Measurements from ENCODE around the gene LSS. TPM values are rescaled to one million over a fixed set of nuclear protein-coding genes. Genes with fewer than 3 reads are reported as not detected.

Gene LSS
- total and polyA plus RNA-seq, 10 of the 15 experiments (the other 5 are each of a cell fraction or from before 2014, with no cell fraction given) = 2.9 to 82.4 (median 27.5) TPM

GRCh38 chr21:46255166-46255565 lies 26.6 kb upstream of the LSS start:
- H3K9me3 ChIP-seq (replicated peaks; ENCODE audit: control insufficient read depth, insufficient read depth, low read length) = no peaks in the 10 kb centered on the region; the same call in 2 of the 3 replicates
- ChIA-PET SMC1A (ENCODE audit: uncharacterized antibody, unreplicated experiment) (interaction anchor here (0.9 to 1.4 kb wide), 2 partner anchors 19 to 21 kb away, joined by 3 to 4 read pairs; no protein-coding TSS in a partner anchor), RAD21 (ENCODE audit: unreplicated experiment) (interaction anchor here (2.5 to 3.5 kb wide), 2 partner anchors 27 to 31 kb away, joined by 8 to 19 read pairs; partner anchors contain the start of genes LSS, MCM3AP and YBEY), POLR2A (no interaction called here), CTCF (interaction anchor here (1.6 to 6.3 kb wide), 2 partner anchors 25 to 30 kb away, joined by 3 to 59 read pairs; partner anchors contain the start of gene LSS)
- H3K27ac ChIP-seq (ENCODE audit: control insufficient read depth, insufficient read depth) = peak overlapping the region; percentile 55; the same call in 1 of the 2 replicates
- no peak overlapping the region for H3K4me3 ChIP-seq
- intact Hi-C loops (cut with micrococcal nuclease; ENCODE audit: unreplicated experiment) = loop anchor here (2.0 kb wide), 1 partner anchor 30 kb away; the partner anchor contains the start of gene MCM3AP
- peaks cover 14% of the 10 kb centered on the region for H3K4me1 ChIP-seq (ENCODE audit: control insufficient read depth, insufficient read depth, low read length)
- H3K36me3 ChIP-seq (ENCODE audit: control insufficient read depth in 2 of 2, insufficient read depth in 2 of 2, low read length in 1 of 2) = peaks cover 38 to 47% of the 10 kb centered on the region in 2 experiments
- no peak overlapping the region for H2AFZ ChIP-seq (ENCODE audit: control insufficient read depth, low read depth, low read length)
- FAIRE-seq (no peak), ATAC-seq (no peak), DNase-seq (ENCODE audit: low read depth, low spot score) (no peak)
- WGBS (ENCODE audit: insufficient coverage, insufficient replicate concordance, low lambda C conversion rate, missing lambda C conversion rate) = 94% methylated on average over 11 of the region's 11 CpGs
- no peak overlapping the region for H3K4me2 ChIP-seq (ENCODE audit: control insufficient read depth, insufficient read depth)
- no peak overlapping the region for H3K9ac ChIP-seq (ENCODE audit: control insufficient read depth, insufficient read depth, low read length)
- no TSS peak for BruUV-seq (replicated peaks)
- in situ Hi-C loops (cut with MboI) = no loop called here
- no peaks in the 10 kb centered on the region for H3K79me2 ChIP-seq (ENCODE audit: control insufficient read depth, insufficient read depth, low read length)
- no peaks in the 10 kb centered on the region for H3K27me3 ChIP-seq (replicated peaks in 1 of 2; ENCODE audit: control insufficient read depth in 2 of 2, insufficient read depth in 2 of 2, low read length in 1 of 2)
- H4K20me1 ChIP-seq (ENCODE audit: control insufficient read depth, insufficient read depth) = no peaks in the 10 kb centered on the region
- TF ChIP-seq ZBTB4 (CRISPR knock-in tag; IDR thresholded peaks at IDR 0.05) (no peak), MLLT1 (IDR thresholded peaks at IDR 0.05) (no peak), ZNF207 (IDR thresholded peaks at IDR 0.05; ENCODE audit: borderline replicate concordance) (no peak), ZBTB11 (CRISPR knock-in tag; IDR thresholded peaks at IDR 0.05) (no peak), JUNB (IDR thresholded peaks at IDR 0.05) (no peak), RB1 (IDR thresholded peaks at IDR 0.05; ENCODE audit: borderline replicate concordance) (no peak), SIX5 (IDR thresholded peaks at IDR 0.05; ENCODE audit: low read depth, low read length, severe bottlenecking) (no peak), DPF2 (IDR thresholded peaks at IDR 0.05) (no peak), MTA2 (IDR thresholded peaks at IDR 0.05; ENCODE audit: low read depth) (no peak), RAD51 (IDR thresholded peaks at IDR 0.05) (no peak), MEF2B (IDR thresholded peaks at IDR 0.05; ENCODE audit: partially characterized antibody, poor library complexity, severe bottlenecking) (no peak), GABPA (IDR thresholded peaks at IDR 0.05; ENCODE audit: low read depth) (no peak), CHD1 (IDR thresholded peaks at IDR 0.05; ENCODE audit: low read depth, low read length) (no peak), SREBF1 (IDR thresholded peaks at IDR 0.05; ENCODE audit: low read length) (no peak), CEBPB (IDR thresholded peaks at IDR 0.05; ENCODE audit: borderline replicate concordance in 1 of 2, low read depth in 2 of 2, low read length in 2 of 2) (no peak)

Data from GM12878 (cell line).